ENCODE data around the gene KLHDC10. TPM values are rescaled to one million over a fixed set of nuclear protein-coding genes. Genes with fewer than 3 reads are reported as not detected.

The KLHDC10 gene
- total RNA-seq, 1 experiment from 2014 or later = 47.0 TPM

DNA sequence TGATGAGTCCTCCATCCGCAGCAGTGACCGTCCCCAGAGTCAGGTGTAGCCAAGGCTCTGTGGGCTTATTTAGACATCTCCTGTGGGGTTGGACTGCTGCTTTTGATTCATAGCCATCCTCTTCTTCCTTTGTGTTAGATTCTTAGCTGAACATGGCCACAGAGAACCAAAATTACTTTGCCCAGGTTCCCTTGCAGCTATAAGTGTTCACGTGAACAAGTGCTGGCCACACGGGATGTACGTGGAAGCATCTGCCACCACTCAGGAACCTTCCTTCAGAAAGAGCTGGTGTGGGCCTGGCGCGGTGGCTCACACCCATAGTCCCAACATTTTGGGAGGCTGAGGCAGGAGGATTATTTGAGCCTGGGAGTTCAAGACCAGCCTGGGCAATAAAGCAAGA is 85.8 kb downstream of the KLHDC10 start:
- H3K27me3 ChIP-seq (ENCODE audit: insufficient read depth, low read depth) = no peaks in the 10 kb centered on the region
- no peak overlapping the region for H3K4me2 ChIP-seq
- H2AFZ ChIP-seq = no peak overlapping the region
- ChIA-PET POLR2A (ENCODE audit: unreplicated experiment) (no interaction called here), CTCF (interaction anchor here (0.8 kb wide), 1 partner anchor 537 kb away, joined by 3 read pairs; no protein-coding TSS in a partner anchor)
- H3K4me1 ChIP-seq (replicated peaks; ENCODE audit: insufficient read depth) = no peaks in the 10 kb centered on the region
- H3K4me3 ChIP-seq = no peak overlapping the region
- H4K20me1 ChIP-seq (ENCODE audit: insufficient read depth) = no peaks in the 10 kb centered on the region
- H3K79me2 ChIP-seq (ENCODE audit: low read depth) = no peaks in the 10 kb centered on the region
- H3F3A ChIP-seq (ENCODE audit: insufficient read depth, low read depth) = peaks cover 4% of the 10 kb centered on the region; the same call in 1 of the 2 replicates
- H3K9me3 ChIP-seq (ENCODE audit: insufficient read depth, low read depth) = no peaks in the 10 kb centered on the region
- H3K9me2 ChIP-seq (ENCODE audit: insufficient read depth) = no peaks in the 10 kb centered on the region
- H3K36me3 ChIP-seq (ENCODE audit: low read depth) = no peaks in the 10 kb centered on the region
- TF ChIP-seq, protein P1, sequence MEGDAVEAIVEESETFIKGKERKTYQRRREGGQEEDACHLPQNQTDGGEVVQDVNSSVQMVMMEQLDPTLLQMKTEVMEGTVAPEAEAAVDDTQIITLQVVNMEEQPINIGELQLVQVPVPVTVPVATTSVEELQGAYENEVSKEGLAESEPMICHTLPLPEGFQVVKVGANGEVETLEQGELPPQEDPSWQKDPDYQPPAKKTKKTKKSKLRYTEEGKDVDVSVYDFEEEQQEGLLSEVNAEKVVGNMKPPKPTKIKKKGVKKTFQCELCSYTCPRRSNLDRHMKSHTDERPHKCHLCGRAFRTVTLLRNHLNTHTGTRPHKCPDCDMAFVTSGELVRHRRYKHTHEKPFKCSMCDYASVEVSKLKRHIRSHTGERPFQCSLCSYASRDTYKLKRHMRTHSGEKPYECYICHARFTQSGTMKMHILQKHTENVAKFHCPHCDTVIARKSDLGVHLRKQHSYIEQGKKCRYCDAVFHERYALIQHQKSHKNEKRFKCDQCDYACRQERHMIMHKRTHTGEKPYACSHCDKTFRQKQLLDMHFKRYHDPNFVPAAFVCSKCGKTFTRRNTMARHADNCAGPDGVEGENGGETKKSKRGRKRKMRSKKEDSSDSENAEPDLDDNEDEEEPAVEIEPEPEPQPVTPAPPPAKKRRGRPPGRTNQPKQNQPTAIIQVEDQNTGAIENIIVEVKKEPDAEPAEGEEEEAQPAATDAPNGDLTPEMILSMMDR (conservative IDR thresholded peaks at IDR 0.05) = no peak
- no peak for TF ChIP-seq EZH2 (IDR thresholded peaks at IDR 0.05; ENCODE audit: low read depth)
- intact Hi-C loops (cut with micrococcal nuclease; ENCODE audit: unreplicated experiment) = no loop called here
- no TSS peak for BruUV-seq (replicated peaks)
- no peak overlapping the region for H3K27ac ChIP-seq
- DNase-seq = no peak

DNA sequence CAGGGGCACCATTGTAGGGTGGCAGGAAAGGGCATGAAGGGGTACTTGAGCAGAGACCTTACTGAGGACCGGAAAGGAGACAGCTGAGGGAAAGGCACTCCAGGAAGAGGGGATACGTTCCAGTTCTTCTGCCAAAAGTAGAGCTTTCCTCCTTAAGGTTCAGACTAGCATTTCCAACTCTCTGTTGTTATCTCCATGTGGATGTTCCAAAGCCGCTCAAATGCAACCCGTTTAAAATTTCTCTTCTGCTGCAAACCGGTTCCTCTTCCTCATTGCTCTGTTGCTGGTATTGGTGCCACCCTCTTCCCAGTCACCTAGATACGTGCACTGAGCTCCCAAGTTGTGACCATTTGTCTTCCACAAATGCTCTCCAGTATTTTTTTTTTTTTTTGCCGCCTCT is 87.4 kb downstream of the KLHDC10 start:
- H4K20me1 ChIP-seq (ENCODE audit: insufficient read depth) = no peaks in the 10 kb centered on the region
- DNase-seq = no peak
- no TSS peak for BruUV-seq (replicated peaks)
- H3F3A ChIP-seq (ENCODE audit: insufficient read depth, low read depth) = no peaks in the 10 kb centered on the region
- TF ChIP-seq, protein P1 (conservative IDR thresholded peaks at IDR 0.05) = no peak
- no peak for TF ChIP-seq EZH2 (IDR thresholded peaks at IDR 0.05; ENCODE audit: low read depth)
- H3K9me3 ChIP-seq (ENCODE audit: insufficient read depth, low read depth) = no peaks in the 10 kb centered on the region
- H3K36me3 ChIP-seq (ENCODE audit: low read depth) = no peaks in the 10 kb centered on the region
- no peak overlapping the region for H3K4me2 ChIP-seq
- no peak overlapping the region for H3K27ac ChIP-seq
- no peaks in the 10 kb centered on the region for H3K79me2 ChIP-seq (ENCODE audit: low read depth)
- intact Hi-C loops (cut with micrococcal nuclease; ENCODE audit: unreplicated experiment) = no loop called here
- H2AFZ ChIP-seq = no peak overlapping the region
- POLR2A ChIA-PET (ENCODE audit: unreplicated experiment) = no interaction called here
- no peaks in the 10 kb centered on the region for H3K4me1 ChIP-seq (replicated peaks; ENCODE audit: insufficient read depth)
- CTCF ChIA-PET = no interaction called here
- no peaks in the 10 kb centered on the region for H3K27me3 ChIP-seq (ENCODE audit: insufficient read depth, low read depth)
- H3K4me3 ChIP-seq = no peak overlapping the region
- H3K9me2 ChIP-seq (ENCODE audit: insufficient read depth) = no peaks in the 10 kb centered on the region

DNA sequence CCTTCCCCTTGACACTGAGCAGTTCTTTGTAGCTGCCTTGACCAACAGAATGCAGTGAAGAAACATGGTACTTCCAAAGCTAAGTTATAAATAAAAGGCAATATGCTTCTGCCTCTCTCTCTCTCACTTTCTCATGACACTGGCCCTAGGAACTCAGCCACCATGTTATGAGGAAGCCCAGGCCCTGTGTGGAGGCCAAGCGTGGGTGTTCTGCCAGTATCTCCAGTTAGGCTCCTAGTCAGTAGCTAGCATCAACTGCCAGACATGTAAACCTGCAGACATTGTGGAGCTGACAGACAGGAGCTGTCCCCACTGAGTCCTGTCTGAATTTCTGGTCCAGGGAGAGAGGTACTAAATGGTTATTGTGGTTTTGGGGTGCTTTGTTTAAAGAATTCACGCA is 89.7 kb downstream of the KLHDC10 start:
- H3K36me3 ChIP-seq (ENCODE audit: low read depth) = 0 out of 2 replicates have a peak, but pooled peaks cover 8% of the 10 kb centered on the region
- H3K9me2 ChIP-seq (ENCODE audit: insufficient read depth) = no peaks in the 10 kb centered on the region
- intact Hi-C loops (cut with micrococcal nuclease; ENCODE audit: unreplicated experiment) = no loop called here
- H2AFZ ChIP-seq = no peak overlapping the region
- no peaks in the 10 kb centered on the region for H4K20me1 ChIP-seq (ENCODE audit: insufficient read depth)
- H3K79me2 ChIP-seq (ENCODE audit: low read depth) = no peaks in the 10 kb centered on the region
- no peak for DNase-seq
- H3K4me3 ChIP-seq = no peak overlapping the region
- H3K27ac ChIP-seq = no peak overlapping the region
- TF ChIP-seq, protein P1 (conservative IDR thresholded peaks at IDR 0.05) = no peak
- no peak for TF ChIP-seq EZH2 (IDR thresholded peaks at IDR 0.05; ENCODE audit: low read depth)
- H3K4me2 ChIP-seq = no peak overlapping the region
- POLR2A ChIA-PET (ENCODE audit: unreplicated experiment) = no interaction called here
- no peaks in the 10 kb centered on the region for H3K9me3 ChIP-seq (ENCODE audit: insufficient read depth, low read depth)
- H3F3A ChIP-seq (ENCODE audit: insufficient read depth, low read depth) = no peaks in the 10 kb centered on the region
- no peaks in the 10 kb centered on the region for H3K27me3 ChIP-seq (ENCODE audit: insufficient read depth, low read depth)
- no TSS peak for BruUV-seq (replicated peaks)
- H3K4me1 ChIP-seq (replicated peaks; ENCODE audit: insufficient read depth) = no peaks in the 10 kb centered on the region
- CTCF ChIA-PET = no interaction called here
